ENCODE data around the gene BCL2.

The BCL2 gene

DNA sequence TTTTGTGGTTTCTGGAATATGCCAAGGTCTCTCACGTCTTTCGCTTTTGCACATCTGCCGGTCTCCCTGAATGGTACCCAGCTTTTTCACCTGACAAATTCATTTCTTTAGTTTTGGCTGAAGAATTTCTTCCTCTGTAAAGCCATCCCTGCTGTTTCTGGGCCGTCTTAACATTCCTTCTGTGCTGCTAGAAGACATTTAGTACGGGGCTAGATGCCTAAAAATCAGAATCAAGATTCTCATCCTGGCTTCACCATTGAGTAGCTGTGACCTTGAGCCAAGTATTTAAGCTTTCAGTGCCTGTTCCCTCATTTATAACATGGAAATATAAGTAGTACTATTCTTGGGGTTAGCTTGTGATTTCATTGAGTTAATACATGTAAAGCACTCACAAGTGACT is 6.4 kb upstream of the BCL2 start:
- DNase-seq (ENCODE audit: low read depth), result no peak

DNA sequence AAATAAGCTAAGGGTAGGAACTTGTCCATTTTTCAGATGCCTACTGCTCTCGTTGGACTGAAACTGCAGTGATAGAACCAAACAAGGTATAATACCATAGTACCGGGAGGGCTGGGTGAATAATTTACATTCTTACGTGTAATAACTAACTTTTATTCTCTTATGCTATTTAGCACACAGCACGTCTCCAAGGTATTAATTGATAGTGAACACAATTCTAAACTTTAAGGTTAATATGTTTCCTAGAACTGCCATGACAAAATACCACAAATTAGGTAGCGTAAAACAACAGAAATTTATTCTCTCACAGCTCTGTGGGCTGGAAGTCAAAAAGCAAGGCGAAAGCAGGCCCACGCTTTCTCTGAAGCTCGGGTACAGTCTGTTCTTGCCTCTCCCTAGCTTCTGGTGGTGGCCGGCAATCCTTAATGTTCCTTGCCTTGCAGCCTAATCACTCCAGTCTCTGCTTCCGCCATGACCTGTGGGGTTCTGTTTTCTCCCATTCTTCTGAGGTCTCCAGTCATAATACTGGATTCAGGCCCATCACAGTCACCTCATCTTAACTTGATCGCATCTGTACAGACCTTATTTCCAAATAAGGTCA is 5.6 kb upstream of the BCL2 start:
- no peak for DNase-seq (ENCODE audit: low read depth)

DNA sequence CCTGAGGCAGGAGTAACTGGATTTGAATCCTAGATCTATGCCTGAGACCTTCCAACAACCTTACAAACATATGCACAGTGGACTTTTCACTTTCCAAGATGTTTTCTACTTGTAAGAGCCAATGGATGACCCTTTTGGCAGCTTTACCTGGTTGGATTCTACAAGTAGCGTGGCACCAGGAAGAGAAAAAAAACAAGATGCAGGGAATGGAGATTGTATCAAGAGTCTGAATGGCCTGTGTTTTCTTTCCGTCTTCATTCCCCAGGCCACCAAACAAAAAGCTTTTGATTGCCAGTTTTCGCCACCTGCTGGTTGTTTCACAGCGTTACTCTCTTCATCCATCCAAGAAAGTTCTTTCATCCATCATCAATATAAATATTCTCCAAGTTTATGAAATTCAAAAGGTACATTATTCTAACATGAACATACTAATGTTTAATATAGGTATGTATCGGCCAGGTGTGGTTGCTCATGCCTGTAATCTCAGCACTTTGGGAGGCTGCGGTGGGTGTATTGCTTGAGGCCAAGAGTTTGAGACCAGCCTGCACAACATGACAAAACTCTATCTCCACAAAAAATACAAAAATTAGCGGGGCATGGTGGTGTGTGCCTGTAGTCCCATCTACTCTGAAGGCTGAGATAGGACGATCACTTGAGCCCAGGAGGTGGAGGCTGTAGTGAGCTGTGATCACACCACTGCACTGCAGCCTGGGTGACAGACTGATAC is 3.5 kb upstream of the BCL2 start:
- peak; percentile 22 for DNase-seq (ENCODE audit: low read depth)

DNA sequence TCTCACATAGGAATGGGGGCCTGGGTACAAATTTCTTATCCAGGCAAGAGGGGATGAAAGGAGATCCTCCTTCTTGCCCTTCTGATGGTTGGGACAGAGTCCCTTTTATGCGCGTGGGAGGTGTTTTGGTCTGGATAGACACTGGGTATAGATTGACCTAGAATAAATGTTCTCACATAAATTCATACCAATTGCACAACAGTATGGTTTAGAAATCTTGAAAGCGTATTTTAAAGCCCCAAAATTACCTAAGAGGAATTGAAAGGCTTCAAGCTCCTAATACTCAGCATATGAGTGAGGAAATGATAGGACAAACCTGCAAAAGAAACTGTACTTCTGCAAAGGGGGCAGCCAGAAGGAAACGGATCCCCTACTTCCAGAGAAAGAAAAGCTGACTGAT is 2.6 kb upstream of the BCL2 start:
- DNase-seq (ENCODE audit: low read depth), result no peak

DNA sequence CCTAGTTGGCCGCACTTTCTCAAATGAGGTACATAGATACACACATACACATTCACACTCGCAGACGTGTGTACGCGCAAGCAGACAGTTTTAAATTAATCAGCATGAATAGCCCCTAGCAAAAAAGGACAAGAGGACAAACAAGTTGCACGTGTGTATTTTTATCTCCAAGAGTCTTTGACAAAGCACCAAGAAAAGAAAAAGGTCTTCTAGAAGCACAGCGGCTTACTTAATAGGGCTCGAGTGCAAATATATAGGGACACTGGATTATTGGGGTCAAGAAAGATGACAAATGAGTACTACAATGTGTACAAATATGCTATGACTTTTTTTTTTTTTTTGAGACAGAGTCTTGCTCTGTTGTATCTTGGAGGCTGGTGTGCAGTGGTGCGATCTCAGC is 1.7 kb upstream of the BCL2 start:
- DNase-seq (ENCODE audit: low read depth), result no peak

DNA sequence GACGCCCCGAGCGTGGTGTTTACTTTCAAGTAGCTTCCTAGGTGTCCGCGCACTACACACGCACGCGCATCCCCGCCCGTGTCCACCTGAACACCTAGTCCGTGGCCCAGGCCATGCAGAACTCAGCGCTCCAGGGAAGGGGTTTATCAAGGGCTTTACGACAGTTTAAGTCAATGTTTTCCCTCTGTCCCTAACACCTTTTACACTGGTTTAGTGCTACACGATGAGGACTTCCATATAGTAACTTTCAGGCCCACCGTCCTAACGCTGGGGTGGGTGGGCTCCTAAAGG is 1.4 kb upstream of the BCL2 start:
- no peak for DNase-seq (ENCODE audit: low read depth)

DNA sequence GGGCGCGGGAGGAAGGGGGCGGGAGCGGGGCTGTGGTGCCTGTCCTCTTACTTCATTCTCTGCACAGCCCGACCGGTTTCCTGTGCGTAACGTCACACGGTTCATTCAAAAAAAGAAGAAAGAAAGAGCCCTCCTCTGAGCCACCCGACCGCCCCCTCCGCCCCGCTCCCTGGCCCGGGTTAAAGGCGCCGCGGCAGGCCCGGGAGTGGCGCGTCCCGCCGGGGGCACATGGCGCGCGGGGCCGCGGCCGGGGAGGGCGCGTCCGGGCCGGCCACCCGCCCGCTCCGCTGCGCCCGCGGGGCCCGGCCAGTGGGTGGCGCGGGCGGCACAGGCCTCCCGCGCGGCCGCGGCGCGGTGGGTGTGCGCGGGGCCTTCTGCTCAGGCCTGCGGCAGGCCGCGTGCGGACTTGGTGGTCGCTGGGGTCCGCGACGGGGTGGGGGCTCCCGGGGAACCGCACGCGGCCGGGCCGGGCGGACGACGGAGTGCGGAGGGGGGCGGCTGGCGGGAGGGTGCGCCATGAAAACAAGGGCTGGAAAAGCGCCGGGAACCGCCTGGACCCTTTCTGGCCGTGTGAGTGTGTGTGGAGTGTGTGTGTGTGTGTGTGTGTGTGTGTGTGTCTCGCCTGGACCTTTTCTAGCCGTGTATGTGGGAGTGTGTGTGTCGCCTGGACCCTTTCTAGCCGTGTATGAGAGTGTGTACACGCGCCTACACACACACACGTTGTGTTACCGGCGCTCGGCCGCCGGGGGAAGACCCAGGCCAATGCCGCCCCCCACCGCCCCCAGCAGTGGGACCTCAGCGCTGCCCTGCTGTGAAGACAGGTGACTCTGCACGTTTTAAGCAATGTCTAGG is 780 bp upstream of the BCL2 start:
- DNase-seq (ENCODE audit: low read depth), result peak; percentile 80

DNA sequence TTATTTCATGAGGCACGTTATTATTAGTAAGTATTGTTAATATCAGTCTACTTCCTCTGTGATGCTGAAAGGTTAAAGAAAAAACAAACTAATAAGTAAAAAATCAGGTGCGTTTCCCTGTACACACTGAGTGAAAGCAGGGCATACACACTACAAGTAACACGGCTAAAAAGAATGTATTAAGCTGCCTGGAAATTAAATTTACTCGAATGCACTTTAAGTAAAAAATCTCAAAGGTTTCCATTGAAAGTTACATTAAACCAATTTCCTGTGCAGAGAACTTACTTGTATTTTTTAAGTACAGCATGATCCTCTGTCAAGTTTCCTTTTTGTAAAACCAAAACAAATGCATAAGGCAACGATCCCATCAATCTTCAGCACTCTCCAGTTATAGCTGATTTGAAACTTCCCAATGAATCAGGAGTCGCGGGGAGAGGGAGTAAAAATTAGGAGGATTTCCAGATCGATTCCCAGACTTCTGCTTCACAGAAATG is 633 bp downstream of the BCL2 start:
- no peak for DNase-seq (ENCODE audit: low read depth)

DNA sequence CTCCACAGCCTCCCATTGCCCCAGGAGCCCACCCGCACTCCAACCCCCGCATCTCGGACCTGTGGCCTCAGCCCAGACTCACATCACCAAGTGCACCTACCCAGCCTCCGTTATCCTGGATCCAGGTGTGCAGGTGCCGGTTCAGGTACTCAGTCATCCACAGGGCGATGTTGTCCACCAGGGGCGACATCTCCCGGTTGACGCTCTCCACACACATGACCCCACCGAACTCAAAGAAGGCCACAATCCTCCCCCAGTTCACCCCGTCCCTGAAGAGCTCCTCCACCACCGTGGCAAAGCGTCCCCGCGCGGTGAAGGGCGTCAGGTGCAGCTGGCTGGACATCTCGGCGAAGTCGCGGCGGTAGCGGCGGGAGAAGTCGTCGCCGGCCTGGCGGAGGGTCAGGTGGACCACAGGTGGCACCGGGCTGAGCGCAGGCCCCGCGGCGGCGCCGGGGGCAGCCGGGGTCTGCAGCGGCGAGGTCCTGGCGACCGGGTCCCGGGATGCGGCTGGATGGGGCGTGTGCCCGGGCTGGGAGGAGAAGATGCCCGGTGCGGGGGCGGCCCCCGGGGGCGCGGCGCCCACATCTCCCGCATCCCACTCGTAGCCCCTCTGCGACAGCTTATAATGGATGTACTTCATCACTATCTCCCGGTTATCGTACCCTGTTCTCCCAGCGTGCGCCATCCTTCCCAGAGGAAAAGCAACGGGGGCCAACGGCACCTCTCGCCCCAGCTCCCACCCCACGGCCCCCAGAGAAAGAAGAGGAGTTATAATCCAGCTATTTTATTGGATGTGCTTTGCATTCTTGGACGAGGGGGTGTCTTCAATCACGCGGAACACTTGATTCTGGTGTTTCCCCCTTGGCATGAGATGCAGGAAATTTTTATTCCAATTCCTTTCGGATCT is 1.3 kb downstream of the BCL2 start:
- peak; percentile 69 for DNase-seq (ENCODE audit: low read depth)

DNA sequence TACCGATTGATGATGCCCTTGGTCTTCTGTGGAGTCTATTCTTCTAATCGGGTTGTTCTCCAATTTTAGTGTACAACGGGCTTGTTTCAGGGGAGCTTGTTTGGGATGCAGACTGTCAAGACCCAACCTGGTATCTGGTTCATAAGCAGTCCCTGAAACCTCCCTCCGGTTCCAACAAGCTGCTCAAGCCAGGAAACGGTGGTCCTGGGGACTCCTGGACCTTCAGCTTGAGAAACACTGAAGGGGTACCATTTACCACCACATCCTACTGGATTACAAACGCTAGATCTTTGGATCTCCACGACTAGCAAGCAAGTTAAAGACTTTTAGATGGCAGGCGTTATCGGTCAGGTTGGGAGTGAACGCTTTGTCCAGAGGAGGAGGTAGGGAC is 2.0 kb downstream of the BCL2 start:
- no peak for DNase-seq (ENCODE audit: low read depth)

DNA sequence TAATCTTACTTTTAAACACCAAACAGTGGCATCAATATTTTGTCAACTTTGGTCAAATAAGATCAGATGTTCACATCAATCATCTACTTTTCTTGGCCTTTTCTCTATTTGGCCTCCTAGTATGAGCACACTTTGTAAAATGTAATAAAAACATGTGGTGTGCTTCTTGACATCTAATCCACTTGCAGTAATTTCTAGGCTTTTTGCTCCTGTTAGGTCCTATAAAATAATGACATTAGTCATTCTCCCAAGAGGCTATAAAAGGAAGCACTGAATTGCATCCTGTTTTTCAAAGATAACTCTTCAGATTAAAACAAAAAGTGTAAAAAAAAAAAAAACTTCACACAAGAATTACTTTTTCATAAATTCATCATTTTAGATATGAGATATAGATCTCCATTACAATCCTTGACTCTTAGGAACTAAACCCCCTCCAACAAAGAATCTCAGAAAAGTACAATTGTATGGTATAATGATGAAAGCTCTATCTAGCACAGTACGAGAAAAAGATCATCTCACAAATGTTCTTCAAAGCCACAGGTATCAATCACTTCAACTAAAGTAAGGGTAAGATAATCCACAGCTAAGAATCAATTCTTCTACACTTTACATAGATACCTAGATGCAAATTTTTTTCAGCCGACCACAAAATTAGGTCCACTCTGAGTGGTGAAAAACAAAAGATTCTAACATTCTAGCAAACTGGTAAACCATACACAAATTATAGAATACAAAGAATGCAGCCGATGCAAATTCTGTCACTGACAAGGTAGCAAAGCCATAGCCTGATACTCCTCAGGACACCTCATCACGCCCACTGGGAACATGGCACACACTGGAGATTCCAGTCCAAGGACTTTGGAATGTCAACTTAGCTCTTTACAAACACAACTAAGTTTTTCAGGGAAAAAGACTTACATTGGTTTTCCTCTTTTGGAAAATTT is 2.7 kb downstream of the BCL2 start:
- DNase-seq (ENCODE audit: low read depth), result no peak

DNA sequence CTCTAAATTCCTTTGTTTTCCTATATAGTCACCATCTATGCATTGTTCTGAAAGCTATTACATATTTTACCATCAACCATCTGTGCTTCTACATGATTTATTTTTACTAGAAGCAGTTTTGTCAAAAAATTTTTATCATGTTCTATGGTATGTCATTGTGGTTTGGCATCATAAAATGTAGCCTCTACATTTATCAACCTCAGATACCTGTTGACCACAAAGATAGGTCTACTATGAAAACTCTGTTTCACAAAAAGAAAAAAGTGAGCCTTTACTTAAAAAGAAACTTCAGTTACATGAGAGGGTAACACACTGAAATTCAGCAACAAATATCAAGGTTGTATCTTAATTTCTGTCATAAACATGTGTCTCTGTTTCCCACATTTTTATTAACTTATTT is 3.7 kb downstream of the BCL2 start:
- DNase-seq (ENCODE audit: low read depth), result no peak

DNA sequence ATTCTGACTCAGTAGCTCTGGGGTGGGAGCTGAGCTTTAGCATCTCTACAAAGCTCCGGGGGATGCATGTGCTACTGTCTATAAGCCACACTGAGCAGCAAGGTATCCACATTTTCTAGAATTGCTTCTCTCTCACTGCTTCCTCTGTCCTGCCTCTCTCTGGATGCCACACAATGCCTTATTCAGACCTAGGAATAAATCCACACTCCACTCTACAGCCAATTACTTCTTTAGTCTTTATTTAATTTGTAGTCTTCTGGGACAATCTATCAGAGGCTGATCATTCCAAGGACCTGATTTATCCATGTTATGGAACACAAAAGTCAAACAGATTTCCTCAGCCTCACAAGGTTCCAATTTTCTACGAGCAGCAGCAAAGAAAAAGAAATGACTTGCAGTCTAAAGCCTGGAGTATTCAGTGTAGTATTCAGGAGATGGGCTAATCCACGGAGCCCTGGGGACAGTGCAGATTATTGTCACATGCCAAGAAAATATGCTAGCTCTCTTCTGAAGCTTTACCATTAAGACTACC is 4.4 kb downstream of the BCL2 start:
- DNase-seq (ENCODE audit: low read depth), result no peak

DNA sequence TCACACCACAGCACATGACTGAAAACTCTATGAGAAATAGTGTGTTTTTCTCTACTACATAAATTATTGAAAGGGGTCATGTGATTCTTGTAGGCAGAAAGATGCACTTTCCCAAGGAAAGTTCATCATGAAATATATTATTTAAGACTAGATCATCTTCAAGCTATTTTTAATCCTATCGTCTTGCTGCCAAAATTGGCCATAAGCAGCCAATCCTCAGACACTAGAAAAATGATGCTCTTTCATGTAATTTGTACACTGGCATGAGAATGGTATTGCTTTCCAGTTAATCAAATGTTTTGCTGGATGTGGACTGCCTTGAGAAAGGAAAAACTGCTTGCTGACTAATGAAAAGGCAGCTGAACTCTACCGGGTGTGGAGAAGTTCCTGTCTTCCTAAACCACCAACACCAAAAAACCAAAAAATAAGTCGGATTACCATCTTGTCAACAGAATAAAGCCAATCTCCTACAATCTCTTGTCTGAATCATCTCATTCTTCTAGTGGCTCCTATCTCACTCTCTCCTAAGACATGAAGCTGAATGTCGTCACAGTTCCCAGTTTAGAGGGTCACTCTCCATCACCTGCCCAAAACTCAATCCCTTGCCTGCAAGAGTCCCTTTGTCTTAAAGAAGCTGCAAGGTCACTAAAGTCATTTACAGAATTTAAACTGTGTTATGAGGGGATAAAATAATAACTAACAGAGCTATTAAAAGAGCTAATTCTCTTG is 5.3 kb downstream of the BCL2 start:
- no peak for DNase-seq (ENCODE audit: low read depth)

DNA sequence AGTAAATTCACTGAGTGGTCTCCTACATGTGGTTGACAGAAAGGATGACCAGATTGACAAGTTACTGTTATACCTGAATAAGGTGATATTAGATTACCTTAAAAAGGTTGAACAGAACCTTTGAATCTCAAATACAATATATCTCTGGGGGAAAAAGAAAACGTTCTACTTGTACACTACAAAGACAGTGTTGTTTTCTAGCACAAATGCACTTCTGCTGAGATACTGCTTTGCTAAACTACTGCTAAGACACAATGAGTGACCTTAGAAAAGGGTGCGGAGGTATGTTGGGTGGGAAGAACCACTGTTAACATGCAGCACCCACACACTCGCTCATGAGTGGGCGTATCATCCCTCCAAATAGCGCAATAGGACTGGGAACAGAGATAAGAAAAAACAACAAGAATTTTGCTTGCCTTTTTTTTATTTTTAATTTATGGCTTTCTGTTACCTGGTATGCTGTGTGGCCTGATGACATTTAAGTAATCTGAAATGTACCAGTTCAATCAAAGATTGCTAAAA is 6.1 kb downstream of the BCL2 start:
- DNase-seq (ENCODE audit: low read depth), result no peak

DNA sequence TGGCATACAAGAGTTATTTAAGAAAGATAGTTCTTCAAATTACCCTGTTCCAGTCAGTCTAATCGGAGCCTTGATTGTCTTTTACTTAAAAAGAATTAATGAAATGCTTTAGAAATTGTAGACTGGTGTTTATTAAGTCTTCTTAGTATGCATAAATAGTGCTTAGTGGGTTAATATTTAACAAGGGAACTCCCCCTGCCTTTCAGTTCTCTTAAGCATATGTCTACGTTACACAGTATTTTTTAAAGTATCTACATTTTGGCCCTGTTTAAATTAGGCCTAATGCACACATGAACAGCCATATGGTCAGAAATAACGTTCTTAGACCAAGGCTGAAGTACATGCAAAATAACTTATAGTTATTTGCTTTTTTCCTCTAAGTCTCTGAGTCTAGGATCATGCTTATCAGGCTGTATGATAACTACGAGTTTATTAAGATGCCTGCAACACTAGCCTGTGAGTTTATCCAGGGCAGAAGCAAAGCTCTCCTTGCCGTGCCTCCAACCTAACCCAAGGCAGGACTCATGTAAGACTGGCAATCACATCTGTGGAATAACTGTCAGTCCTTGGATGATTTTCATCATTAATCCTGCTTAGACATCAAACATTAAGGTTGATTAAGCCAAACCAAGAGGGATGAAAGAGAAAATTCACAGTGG is 6.7 kb downstream of the BCL2 start:
- no peak for DNase-seq (ENCODE audit: low read depth)

DNA sequence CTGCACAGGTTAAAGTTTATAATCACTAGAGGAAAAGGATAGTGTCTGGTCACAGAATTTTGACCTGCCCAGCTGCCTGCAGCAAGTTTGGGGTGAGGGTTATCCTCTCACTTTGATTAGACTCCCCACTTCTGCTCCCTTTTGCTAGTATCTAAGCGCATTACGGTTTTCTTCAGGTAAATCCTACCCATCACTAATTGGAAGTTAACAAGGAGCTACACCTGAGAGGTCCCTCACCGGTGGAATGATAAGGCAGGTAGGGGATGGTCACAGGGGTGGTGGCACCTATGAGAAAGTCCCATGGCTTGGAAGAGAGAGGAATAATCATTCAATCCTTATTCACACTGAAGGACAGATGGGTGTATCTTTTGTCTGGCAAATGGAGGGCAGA is 7.6 kb downstream of the BCL2 start:
- DNase-seq (ENCODE audit: low read depth), result no peak

DNA sequence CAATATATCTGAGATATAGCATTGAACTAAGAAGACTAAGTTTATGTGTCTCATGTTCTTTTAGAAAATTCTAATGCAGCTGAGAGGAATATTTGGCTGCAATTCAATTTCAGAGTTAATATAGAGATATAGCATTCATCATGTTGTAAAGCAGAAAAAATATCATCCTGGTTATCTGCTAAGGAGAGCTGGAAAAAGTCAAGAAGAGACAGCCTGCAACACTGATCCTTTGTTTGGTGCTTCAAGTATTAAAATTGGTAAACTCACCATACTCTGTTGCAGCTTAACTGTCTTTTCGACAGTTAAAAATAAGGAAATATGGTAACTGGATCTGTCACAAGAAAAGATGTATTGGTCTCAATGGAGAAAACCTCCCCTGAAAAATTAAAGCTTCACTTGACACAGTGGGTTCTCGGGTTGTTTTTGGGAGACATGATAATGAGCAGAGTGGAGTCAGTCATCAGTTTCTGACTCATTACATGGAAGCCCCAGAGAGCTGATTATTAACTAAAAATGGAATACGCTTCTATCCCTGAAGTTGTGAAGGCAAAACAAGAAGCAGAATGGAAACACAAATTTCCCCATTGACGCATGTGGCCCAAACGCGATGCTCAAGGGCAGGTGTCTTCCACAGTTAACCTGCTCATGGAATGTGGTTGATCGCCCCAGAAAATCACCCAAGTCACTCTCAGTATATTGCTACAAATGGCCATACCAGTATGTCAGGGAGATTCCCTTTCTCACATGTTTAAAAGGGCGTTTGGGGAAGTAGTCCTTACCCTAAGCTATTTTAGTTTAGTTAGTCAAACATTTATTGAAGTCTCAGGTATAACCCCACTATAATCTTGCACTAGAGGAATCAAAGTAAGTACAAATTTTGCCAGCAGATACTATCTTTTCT is 8.2 kb downstream of the BCL2 start:
- DNase-seq (ENCODE audit: low read depth), result no peak

Data from activated T-helper 1 cell treated with Interleukin-2 at 50 U/mL for 16 hours (primary cell).